ENCODE results near the gene ATG4C.

- TF ChIP-seq CTCF (IDR thresholded peaks at IDR 0.05) (no peak), POLR2A (IDR thresholded peaks at IDR 0.05) (no peak)
Measured at GRCh38 chr1:62746809-62747138, 37.2 kb upstream of the ATG4C start.
